Loucy (cell line): ENCODE results near the gene NRCAM.

Source experiments
- EZH2phosphoT487 ChIP-seq: fragments of 200-600 bp; IDR thresholded peaks from 2 replicates; pipeline ENCODE4 v1.6.1; 2018; ENCODE audit warnings: antibody characterized with exemption, mild to moderate bottlenecking, moderate library complexity, borderline replicate concordance
- TF ChIP-seq, protein P1 (sequence below): fragments of 200-600 bp; sonication (generic); conservative IDR thresholded peaks from 2 replicates; pipeline ENCODE4 v1.5.1; 2014; ENCODE audit warnings: mild to moderate bottlenecking, antibody characterized with exemption, low read length

DNA sequence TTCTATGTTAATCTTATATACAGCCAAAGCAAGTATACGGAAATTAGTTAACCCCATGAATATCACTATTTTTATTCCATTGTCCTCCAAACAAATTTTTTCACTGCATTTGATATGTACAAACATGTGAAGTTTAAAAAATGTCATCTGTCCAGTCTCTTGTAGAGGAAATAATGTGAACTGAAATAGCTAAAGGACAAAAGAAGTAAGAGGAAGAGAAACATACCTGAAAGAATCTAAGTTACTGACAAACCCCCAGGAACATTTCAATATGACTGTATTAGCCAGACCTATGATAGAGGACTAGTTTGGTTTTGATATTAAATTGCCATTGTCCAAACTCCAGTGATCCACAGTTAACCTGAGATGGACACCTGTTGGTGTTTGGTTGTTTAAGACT is 80.6 kb downstream of the NRCAM start:
- TF ChIP-seq, protein P1, sequence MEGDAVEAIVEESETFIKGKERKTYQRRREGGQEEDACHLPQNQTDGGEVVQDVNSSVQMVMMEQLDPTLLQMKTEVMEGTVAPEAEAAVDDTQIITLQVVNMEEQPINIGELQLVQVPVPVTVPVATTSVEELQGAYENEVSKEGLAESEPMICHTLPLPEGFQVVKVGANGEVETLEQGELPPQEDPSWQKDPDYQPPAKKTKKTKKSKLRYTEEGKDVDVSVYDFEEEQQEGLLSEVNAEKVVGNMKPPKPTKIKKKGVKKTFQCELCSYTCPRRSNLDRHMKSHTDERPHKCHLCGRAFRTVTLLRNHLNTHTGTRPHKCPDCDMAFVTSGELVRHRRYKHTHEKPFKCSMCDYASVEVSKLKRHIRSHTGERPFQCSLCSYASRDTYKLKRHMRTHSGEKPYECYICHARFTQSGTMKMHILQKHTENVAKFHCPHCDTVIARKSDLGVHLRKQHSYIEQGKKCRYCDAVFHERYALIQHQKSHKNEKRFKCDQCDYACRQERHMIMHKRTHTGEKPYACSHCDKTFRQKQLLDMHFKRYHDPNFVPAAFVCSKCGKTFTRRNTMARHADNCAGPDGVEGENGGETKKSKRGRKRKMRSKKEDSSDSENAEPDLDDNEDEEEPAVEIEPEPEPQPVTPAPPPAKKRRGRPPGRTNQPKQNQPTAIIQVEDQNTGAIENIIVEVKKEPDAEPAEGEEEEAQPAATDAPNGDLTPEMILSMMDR: no peak
- no peak for TF ChIP-seq EZH2phosphoT487
